GM21423 (cell line): ENCODE measurements around the gene PID1.

Source experiments
- ATAC-seq: cut with Tn5 transposase; IDR thresholded peaks from one replicate; pipeline ENCODE4 v1.9.1; 2021; ENCODE audit warnings: mild to moderate bottlenecking, moderate library complexity; ENCODE audit not compliant: unreplicated experiment

The PID1 gene

DNA sequence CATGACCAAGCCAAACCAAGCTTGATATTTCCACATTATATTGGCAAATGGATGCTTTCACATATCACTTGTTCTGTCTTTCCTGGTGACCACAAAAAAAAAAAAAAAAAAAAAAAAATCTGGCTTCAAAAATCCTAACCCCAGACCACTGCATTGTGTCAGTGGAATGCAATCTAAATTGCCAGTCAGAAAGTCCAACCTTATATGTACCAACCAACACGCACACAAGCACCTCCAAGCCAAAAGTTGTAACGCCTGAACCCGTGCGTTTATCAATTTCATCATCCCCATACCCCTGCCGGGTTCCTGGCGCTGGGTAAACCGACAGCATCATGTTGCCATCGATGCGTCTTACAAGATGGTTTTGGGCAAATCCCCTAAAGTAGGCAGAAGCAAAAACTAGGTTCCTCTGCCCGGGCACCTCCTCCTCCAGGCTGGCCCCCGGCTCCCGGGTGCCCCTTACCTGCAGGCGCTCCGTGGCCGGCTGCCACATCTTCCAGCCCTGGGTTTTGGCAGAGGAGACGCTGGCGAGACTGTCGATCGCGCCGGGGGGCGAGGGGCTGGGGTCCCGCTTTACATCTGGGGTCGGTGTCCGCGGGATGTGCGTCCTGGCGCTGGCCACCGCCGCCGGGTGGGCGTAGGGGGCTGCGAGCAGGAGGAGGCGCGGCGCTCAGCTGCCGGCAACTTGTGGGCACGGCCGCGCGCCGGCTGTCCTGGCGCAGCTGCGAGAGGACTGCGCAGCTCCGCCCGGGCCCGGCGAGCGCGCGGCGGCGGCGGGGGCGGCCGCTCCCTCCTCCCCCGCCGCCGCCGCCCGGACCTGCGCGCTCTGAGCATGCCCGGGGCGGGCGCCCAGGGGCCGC lies at the start of gene PID1:
Gene PID1, minus strand, starts transcription at position 737 of the 860 bp plus-strand sequence. Its CDS starts 244 bp downstream, at position 493.
- ATAC-seq, result no peak

- ATAC-seq, result no peak
Measured at GRCh38 chr2:229319558-229319957, 48.5 kb upstream of the PID1 start.

GRCh38 chr2:229314117-229314516 lies 43.0 kb upstream of the PID1 start:
- no peak for ATAC-seq

DNA sequence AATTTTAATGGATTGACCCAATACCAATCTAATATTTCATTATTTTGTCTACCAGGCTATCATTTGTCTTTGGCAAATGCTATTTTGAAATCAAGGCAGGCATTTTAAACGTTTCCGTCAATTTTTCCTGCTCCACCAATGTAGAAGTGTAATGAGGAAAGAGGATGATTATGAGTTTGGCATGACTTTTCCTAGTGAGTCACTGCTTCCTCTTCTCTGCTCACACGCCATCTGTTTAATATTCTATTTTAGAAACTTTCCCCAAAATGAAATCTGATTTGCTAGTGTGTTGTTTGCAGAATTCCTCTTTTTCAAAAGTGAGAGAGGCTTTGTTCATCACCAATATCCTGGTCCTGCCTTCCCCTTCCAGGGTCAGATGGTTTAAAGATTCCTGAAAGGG lies 42.5 kb upstream of the PID1 start:
- no peak for ATAC-seq

- ATAC-seq, result no peak
Measured at GRCh38 chr2:229301237-229301636, 30.1 kb upstream of the PID1 start.

DNA sequence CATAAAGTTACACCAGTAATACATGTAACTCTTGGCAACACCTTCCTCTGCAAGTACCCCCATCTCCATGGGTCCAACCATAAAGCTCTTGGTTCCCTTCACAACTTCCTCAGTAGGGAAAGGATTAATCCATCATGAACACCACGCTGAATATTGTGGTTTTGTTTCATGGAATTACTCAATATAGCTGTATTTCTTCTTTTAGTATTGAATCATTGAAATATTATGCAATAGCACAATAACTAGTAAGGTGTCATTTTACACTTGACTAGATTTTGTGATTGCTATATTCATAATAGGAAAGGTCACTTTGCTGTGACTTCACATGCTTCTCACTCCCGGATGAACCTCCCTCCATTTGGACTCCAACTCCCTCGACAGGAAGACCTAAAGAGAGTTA lies 29.7 kb upstream of the PID1 start:
- no peak for ATAC-seq

DNA sequence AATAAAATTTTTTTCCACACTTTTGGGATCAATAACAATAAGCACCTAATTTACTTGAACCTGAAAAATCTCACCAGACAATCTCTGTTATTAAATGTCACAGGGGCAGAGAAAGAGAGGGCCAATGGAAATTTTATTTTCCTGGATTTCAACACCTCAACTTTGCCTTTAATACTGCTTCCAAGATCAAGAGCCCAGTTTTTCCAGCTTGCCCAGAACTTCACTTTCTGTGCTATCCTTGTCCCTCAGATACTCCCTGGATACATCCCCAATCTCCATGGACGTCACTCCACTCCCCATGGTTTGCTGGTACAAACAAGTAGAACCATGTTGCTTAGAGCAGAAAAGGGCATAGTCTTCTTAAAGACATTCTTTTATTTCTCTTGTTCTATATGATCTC lies 29.3 kb upstream of the PID1 start:
- ATAC-seq, result no peak

DNA sequence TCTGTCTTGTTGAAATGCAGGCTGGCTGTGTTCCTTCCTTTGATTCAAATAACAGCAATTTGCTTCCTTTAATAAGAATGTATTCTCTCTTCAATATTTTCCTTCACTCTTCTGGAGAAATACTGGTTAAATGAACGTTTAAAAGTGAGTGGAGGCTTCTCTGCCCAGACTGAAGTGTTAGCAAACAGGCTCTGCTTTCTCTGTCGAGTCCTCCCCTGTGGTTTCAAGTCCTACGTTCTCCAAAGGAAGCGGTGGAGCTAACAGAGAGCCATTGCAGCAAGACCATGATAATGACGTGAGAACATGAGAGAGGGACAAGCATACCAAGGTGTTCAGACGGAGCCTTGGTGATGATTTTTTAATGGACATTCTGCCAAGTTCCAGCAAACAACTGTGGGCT lies 26.2 kb upstream of the PID1 start:
- no peak for ATAC-seq

- no peak for ATAC-seq
Measured at GRCh38 chr2:229296536-229296935, 25.4 kb upstream of the PID1 start.

DNA sequence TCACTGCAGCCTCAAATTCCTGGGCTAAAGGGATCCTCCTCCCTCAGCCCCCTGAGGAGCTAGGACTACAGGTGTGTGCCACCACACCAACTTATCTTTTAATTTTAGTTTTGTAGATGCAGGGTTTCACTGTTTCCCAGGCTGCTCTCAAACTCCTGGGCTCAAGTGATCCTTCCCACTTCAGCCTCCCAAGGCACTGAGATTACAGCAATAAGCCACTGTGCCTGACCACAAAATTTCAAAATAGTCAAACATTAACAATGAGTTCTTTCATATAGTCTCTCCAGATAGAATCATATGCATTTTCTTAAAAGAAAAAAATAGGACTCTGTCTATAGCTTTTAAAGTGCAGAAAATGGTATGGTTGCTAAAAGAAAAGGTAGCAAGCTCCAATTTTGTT lies 24.9 kb upstream of the PID1 start:
- no peak for ATAC-seq

- no peak for ATAC-seq
Measured at GRCh38 chr2:229287823-229288222, 16.7 kb upstream of the PID1 start.

GRCh38 chr2:229282758-229283546 lies 11.9 kb upstream of the PID1 start:
- ATAC-seq, result no peak

GRCh38 chr2:229279516-229279915 lies 8.4 kb upstream of the PID1 start:
- no peak for ATAC-seq

DNA sequence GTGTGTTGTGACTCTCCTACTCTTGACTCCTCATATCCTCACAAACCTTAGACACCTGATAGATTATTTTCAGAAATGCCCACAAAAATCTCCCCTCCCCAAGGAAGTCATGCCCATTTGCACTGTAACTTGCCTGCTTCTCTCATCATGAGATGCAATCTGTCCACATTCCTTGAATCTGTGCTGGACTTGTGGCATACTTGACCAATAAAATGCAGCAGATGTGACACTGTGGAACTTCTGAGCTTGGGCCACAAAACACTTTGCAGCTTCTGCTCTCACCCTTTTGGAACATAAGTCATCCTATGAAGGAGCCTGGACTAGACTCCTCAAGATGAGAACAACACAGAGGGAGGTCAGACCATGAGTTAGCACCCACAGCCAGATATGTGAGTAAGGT lies 4.4 kb upstream of the PID1 start:
- ATAC-seq, result no peak

DNA sequence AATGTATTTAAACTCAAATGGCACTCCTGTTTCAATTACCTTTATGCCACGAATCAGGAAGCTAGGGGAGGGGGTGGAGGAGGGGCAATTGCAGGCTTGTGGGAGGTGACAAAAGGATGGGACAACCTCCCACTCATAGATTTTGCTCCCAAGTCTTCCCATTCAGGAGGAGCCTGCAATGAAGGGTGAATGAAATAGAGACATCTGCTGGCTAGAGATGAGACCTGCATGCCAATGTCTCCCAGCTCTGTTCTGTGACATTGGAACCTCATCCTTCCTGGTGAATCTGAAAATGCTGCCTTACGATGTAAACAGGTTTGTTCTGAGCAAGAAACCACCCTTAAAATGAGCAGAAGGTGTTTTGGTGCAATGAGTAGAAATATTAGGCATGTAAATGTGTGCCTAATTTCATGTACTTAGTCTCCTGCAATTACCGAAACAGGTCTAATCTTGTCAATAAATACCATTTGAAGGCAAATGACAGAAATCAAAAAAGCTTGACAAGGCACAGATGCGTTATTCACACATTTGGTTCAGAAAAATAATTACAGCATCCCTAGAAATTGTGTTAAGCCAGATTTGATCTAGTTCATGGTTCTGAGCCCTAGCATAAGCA lies 2.7 kb upstream of the PID1 start:
- ATAC-seq, result peak; percentile 64

DNA sequence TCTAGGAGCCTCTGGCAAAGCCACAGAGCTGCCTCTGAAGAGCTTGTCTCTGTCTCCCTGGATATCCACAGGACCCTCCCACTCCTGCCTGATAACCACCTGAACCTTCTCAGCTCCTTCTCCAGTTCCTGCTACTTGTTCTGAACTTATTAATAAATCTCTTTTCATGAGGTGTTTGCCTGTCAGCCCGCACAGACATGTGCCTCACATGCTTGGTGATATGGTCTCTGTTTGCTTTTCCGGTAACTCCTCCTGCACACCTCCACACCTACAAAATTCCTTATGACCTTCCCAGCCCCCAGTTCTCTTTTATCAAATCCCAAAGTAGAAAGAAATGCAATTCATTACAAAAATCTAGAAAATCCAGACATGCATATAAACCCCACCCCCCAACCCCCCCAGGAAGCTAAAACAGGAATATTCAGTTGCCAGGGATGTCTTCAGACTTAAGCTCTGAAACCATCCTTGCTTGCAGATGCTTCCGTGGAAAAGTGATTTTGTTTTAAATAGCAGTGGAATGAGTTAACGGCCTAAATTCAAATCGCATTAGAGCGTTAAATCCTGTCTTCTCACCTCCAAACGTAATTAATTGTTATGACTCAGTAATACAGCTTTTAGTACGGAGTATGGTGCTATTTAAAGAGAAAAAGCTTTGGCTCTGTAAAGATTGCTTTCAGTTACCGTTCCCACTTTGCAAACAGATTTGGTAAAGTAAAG lies 2.1 kb upstream of the PID1 start:
- no peak for ATAC-seq

DNA sequence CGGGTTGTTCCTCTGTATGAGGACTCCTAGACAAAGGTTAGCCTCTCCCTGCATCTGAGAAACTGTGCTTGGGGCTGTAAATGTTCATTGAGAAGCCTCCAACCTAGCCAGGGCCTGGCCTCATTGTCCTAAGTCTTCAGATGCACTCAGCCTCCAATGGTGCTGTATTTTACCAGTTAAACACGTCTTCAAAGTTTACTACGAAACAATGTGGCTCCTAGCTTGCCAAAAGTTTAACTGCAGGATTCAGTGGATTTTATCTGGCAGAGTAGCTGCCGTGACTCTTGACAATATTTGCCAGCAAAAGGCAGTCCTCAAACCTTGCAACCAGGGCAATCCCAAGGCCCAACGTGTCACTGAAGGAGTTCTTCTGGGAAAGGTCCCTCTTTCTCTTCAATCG lies 1.1 kb downstream of the PID1 start:
- no peak for ATAC-seq

DNA sequence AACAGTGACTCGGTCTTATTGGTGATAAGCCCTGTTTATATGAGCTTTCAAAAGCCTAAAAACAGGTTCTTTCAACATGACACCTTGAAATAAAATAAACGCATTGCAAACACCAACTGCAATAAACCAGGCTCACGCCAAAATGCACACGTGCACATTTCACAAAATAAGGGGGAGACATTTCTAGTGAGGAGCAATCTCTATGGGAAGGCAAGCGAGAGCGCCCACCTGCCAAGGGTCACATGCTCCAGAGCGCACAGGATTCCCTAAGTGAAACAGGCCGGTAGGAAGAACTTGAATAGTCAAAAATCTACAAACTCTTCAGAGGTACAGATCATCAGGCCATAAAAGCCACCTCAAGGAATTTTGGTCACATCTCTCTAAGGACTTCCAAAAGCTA lies 1.9 kb downstream of the PID1 start:
- ATAC-seq, result no peak

- no peak for ATAC-seq
Measured at GRCh38 chr2:229268626-229269025, 2.5 kb downstream of the PID1 start.

DNA sequence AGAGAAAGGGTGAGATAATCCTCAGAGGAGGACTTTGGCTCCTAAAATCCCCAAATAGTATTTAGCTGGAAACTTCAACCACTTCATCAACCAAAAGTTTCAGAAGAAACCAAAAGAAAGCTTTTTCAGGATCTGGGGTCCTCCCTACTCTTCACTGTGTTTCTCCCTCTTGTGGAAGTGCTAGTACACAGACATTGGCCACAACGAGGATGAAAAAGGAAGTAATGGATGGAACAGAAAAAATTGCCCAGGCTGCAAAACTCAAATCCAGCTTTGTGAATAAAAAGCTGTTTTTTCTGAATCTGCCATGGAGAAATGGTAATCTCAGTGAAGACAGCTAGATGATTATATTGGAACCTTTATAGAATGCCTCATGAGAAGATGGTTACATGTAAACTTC lies 4.0 kb downstream of the PID1 start:
- no peak for ATAC-seq

- no peak for ATAC-seq
Measured at GRCh38 chr2:229265727-229266126, 5.4 kb downstream of the PID1 start.
